Measurements from ENCODE around the gene SC5D. TPM values are rescaled to one million over a fixed set of nuclear protein-coding genes. Genes with fewer than 3 reads are reported as not detected.

Gene SC5D
- total RNA-seq, 1 donor from 2014 or later: 15.7 TPM

DNA sequence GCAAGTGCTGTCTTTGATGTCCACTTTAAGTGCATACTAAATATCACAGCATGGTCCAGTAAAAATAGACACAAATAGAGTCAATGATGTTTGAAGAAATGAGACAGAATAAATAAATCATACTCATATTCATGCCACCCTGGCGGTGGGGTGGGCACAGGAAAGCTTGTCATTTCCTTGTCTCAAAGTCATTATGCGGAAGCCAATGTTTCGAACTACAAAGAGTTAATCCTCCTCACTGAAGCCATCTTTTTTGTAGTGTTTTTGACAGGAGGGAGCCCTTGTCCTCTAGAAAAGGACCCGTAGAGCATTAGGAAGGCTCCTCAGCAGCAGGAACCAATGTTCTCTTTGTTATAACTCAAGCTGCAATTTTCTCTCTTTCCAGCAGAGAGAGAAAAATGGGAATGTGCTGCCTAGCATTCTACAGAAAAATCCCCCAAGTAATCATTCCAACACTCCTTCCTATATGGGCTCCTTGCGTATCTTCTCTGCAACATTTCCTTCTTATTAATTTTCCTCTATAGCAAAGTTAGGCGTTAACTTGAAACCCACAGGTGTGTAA is 30.6 kb downstream of the SC5D start:
- no peak overlapping the region for H3K9ac ChIP-seq (ENCODE audit: low read depth in 1 of 3, low read length in 3 of 3)
- peaks cover under 1 to 8% (median 4%) of the 10 kb centered on the region in 3 donors for H3K27me3 ChIP-seq (ENCODE audit: control insufficient read depth in 3 of 3, insufficient read depth in 3 of 3, low read length in 3 of 3)
- H3K4me3 ChIP-seq (ENCODE audit: low read length in 3 of 3): no peak overlapping the region

GRCh38 chr11:121326230-121326629 is 33.7 kb downstream of the SC5D start:
- Histone ChIP-seq H3K27ac (ENCODE audit: low read depth, low read length) (no peak overlapping the region), H3K36me3 (ENCODE audit: control insufficient read depth in 3 of 3, insufficient read depth in 3 of 3, low read length in 3 of 3) (no peaks in the 10 kb centered on the region), H3K27me3 (ENCODE audit: control insufficient read depth in 3 of 3, insufficient read depth in 3 of 3, low read length in 3 of 3) (peaks cover 7 to 9% (median 8%) of the 10 kb centered on the region in 3 donors), H3K9ac (ENCODE audit: low read depth in 1 of 3, low read length in 3 of 3) (no peak overlapping the region), H3K4me3 (ENCODE audit: low read length in 3 of 3) (no peak overlapping the region), H3K4me1 (ENCODE audit: control insufficient read depth in 3 of 3, insufficient read depth in 3 of 3, low read length in 3 of 3) (no peaks in the 10 kb centered on the region), H3K9me3 (ENCODE audit: control insufficient read depth in 3 of 3, low read length in 3 of 3) (no peaks in the 10 kb centered on the region)

More for the DNA sequence above, 30.6 kb downstream of the SC5D start:
- no peaks in the 10 kb centered on the region for H3K9me3 ChIP-seq (ENCODE audit: control insufficient read depth in 3 of 3, low read length in 3 of 3)
- H3K36me3 ChIP-seq (ENCODE audit: control insufficient read depth in 3 of 3, insufficient read depth in 3 of 3, low read length in 3 of 3): no peaks in the 10 kb centered on the region
- H3K27ac ChIP-seq (ENCODE audit: low read depth, low read length): no peak overlapping the region
- no peaks in the 10 kb centered on the region for H3K4me1 ChIP-seq (ENCODE audit: control insufficient read depth in 3 of 3, insufficient read depth in 3 of 3, low read length in 3 of 3)

GRCh38 chr11:121327553-121327952 is 35.0 kb downstream of the SC5D start:
- no peaks in the 10 kb centered on the region for H3K9me3 ChIP-seq (ENCODE audit: control insufficient read depth in 3 of 3, low read length in 3 of 3)
- H3K4me3 ChIP-seq (ENCODE audit: low read length in 3 of 3): no peak overlapping the region
- H3K27ac ChIP-seq (ENCODE audit: low read depth, low read length): no peak overlapping the region
- no peaks in the 10 kb centered on the region for H3K4me1 ChIP-seq (ENCODE audit: control insufficient read depth in 3 of 3, insufficient read depth in 3 of 3, low read length in 3 of 3)
- no peaks in the 10 kb centered on the region for H3K36me3 ChIP-seq (ENCODE audit: control insufficient read depth in 3 of 3, insufficient read depth in 3 of 3, low read length in 3 of 3)
- no peak overlapping the region for H3K9ac ChIP-seq (ENCODE audit: low read depth in 1 of 3, low read length in 3 of 3)
- H3K27me3 ChIP-seq (ENCODE audit: control insufficient read depth in 3 of 3, insufficient read depth in 3 of 3, low read length in 3 of 3): peaks cover 4 to 14% (median 4%) of the 10 kb centered on the region in 3 donors

DNA sequence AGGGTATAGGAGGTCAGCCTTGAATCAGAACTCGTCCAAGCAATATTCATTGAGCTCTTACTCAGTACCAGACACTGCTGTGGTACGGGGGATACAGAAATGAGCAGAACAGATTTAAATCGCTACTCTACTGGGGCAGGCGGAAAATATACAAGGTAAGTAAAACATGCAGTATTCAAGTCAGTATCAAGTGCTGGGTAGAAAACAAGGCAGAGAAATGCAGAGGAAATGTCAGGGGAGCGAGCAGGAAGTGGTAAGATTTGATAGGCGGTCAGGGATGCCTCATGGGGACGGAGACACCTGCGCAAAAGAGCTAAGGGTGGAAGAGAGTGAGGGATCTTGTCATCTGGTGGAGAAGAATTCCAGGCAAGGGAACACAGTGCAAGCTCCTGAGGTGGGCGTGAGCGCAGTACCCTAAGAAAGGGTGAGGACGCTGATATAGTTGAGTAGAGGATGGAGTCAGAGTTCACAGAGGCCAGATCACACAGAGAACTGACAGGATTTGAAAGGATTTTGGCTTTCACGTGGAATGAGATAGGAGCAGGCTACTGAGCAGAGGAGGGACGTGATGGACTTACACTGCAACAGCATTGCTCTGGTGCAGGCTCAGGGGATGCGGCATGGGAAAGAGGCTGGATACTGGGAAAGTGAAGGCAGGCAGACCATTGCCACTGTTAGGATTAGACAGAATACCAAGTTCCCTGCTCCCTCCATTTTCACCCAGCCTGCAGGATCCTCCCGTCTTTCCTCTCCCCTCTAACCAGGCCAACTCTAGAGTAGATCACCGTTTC is 35.8 kb downstream of the SC5D start:
- no peaks in the 10 kb centered on the region for H3K4me1 ChIP-seq (ENCODE audit: control insufficient read depth in 3 of 3, insufficient read depth in 3 of 3, low read length in 3 of 3)
- H3K36me3 ChIP-seq (ENCODE audit: control insufficient read depth in 3 of 3, insufficient read depth in 3 of 3, low read length in 3 of 3): no peaks in the 10 kb centered on the region

DNA sequence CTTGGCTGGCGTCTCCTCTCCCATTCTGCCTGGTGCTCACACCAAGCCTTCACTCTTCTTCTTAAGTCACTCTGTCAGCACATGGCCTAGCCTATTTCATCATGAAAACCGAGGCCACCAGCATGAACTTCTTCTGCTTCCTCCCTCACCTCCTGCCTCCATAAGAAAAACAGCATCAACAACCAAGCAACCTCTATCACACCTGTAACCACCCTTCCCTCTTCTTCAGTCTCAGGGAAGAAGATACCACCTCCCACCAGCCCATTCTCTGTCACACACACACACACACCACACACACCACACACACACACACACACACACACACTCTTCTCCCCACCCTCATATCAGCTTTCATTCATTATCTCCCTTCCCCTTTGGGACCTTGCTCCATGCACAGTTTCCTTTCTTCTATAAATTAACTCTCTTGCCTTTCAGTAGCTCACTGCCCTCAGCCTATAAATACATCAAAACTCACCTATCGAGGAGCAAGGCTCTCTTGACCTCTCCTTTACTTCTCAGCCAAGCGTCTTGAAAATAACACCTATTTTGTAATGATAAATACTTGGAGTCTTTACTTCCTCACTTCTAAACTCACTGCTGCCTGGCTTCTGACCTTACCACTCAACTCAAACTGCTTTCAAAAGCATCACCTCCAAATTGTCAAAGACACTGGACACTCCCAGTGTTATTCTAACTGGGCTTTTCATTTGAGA is 36.6 kb downstream of the SC5D start:
- Histone ChIP-seq H3K36me3 (ENCODE audit: control insufficient read depth in 3 of 3, insufficient read depth in 3 of 3, low read length in 3 of 3) (no peaks in the 10 kb centered on the region), H3K27me3 (ENCODE audit: control insufficient read depth in 3 of 3, insufficient read depth in 3 of 3, low read length in 3 of 3) (peaks cover 4 to 14% (median 4%) of the 10 kb centered on the region in 3 donors), H3K9me3 (ENCODE audit: control insufficient read depth in 3 of 3, low read length in 3 of 3) (no peaks in the 10 kb centered on the region), H3K9ac (ENCODE audit: low read depth in 1 of 3, low read length in 3 of 3) (no peak overlapping the region), H3K27ac (ENCODE audit: low read depth, low read length) (no peak overlapping the region), H3K4me1 (ENCODE audit: control insufficient read depth in 3 of 3, insufficient read depth in 3 of 3, low read length in 3 of 3) (no peaks in the 10 kb centered on the region), H3K4me3 (ENCODE audit: low read length in 3 of 3) (no peak overlapping the region)

More for the DNA sequence above, 35.8 kb downstream of the SC5D start:
- Histone ChIP-seq H3K9ac (ENCODE audit: low read depth in 1 of 3, low read length in 3 of 3) (no peak overlapping the region), H3K9me3 (ENCODE audit: control insufficient read depth in 3 of 3, low read length in 3 of 3) (no peaks in the 10 kb centered on the region), H3K4me3 (ENCODE audit: low read length in 3 of 3) (no peak overlapping the region), H3K27me3 (ENCODE audit: control insufficient read depth in 3 of 3, insufficient read depth in 3 of 3, low read length in 3 of 3) (peaks cover 4 to 14% (median 4%) of the 10 kb centered on the region in 3 donors), H3K27ac (ENCODE audit: low read depth, low read length) (no peak overlapping the region)

DNA sequence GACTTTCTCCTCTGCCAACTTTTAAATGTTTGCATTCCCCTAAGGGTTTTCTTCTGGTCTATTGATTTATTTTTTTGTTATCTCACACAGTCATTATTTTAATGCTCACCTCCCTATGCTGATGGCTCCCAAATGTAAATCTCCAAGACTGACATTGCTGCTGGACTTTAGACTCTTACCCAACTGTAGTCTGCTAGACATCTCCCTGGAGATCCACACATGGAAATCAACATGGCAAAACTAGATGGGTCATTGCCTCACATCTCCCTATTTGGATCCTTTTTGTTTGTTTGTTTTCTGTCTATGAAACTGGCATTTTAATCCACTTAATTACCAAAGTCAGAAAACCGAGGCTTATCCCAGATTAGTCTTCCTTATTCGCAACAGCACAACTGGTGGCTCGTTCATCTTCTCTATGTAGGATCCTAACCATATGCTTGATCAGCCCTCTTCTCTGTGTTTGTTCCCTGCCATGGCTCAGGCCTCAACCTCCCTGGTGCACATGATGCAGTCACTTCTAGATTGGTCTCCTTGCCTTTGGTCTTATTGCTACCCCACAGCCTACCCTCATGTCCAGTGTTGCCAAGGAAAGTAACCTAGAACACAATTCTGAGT is 37.3 kb downstream of the SC5D start:
- Histone ChIP-seq H3K36me3 (ENCODE audit: control insufficient read depth in 3 of 3, insufficient read depth in 3 of 3, low read length in 3 of 3) (no peaks in the 10 kb centered on the region), H3K9me3 (ENCODE audit: control insufficient read depth in 3 of 3, low read length in 3 of 3) (no peaks in the 10 kb centered on the region), H3K27me3 (ENCODE audit: control insufficient read depth in 3 of 3, insufficient read depth in 3 of 3, low read length in 3 of 3) (peaks cover 4 to 14% (median 4%) of the 10 kb centered on the region in 3 donors), H3K4me3 (ENCODE audit: low read length in 3 of 3) (no peak overlapping the region), H3K9ac (ENCODE audit: low read depth in 1 of 3, low read length in 3 of 3) (no peak overlapping the region), H3K27ac (ENCODE audit: low read depth, low read length) (no peak overlapping the region), H3K4me1 (ENCODE audit: control insufficient read depth in 3 of 3, insufficient read depth in 3 of 3, low read length in 3 of 3) (no peaks in the 10 kb centered on the region)

DNA sequence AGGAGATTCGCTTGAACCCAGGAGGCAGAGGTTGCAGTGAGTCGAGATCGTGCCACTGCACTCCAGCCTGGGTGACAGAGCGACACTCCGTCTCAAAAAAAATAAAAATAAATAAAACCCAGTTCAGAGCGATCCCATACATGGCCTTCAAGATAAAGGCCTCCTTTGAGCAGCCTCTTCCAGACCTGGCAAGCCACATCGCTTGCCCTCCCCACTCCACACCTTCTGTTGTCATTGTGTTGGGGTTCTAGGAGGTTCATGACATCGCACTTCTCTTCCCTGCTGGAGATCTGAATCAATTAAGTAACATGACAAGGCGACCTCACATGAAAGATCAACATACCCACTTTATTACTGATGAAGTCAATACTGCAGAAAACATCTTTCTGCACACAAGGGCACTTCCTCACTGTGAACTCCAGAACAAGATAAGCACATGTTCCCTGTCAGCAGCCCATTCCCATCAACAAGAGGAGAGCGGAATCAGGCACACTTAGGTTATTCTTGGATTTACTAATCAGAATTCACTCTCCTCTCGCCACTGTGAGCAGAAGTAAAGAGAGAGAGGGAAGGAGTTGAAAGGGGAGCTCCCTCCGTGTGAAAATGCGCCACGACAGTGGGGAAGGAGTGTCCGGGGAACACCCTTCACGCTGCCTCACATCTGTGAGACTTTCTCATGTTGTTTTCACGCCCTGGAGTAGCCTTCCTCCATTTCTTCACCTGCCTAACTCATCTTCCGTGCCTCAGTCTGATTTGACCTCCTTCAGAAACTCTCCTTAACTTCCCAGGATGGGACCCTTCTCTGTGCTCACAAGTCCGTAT is 38.3 kb downstream of the SC5D start:
- no peak overlapping the region for H3K9ac ChIP-seq (ENCODE audit: low read depth in 1 of 3, low read length in 3 of 3)
- H3K27ac ChIP-seq (ENCODE audit: low read depth, low read length): no peak overlapping the region
- H3K4me3 ChIP-seq (ENCODE audit: low read length in 3 of 3): no peak overlapping the region

GRCh38 chr11:121334973-121335710 is 42.6 kb downstream of the SC5D start:
- H3K4me1 ChIP-seq (ENCODE audit: control insufficient read depth in 3 of 3, insufficient read depth in 3 of 3, low read length in 3 of 3): peaks cover 5 to 11% (median 5%) of the 10 kb centered on the region in 3 donors
- H3K9me3 ChIP-seq (ENCODE audit: control insufficient read depth in 3 of 3, low read length in 3 of 3): no peaks in the 10 kb centered on the region

More for the DNA sequence above, 38.3 kb downstream of the SC5D start:
- Histone ChIP-seq H3K9me3 (ENCODE audit: control insufficient read depth in 3 of 3, low read length in 3 of 3) (no peaks in the 10 kb centered on the region), H3K27me3 (ENCODE audit: control insufficient read depth in 3 of 3, insufficient read depth in 3 of 3, low read length in 3 of 3) (peaks cover 4 to 14% (median 11%) of the 10 kb centered on the region in 3 donors), H3K36me3 (ENCODE audit: control insufficient read depth in 3 of 3, insufficient read depth in 3 of 3, low read length in 3 of 3) (no peaks in the 10 kb centered on the region), H3K4me1 (ENCODE audit: control insufficient read depth in 3 of 3, insufficient read depth in 3 of 3, low read length in 3 of 3) (no peaks in the 10 kb centered on the region)

More at GRCh38 chr11:121334973-121335710, 42.6 kb downstream of the SC5D start:
- no peak overlapping the region for H3K27ac ChIP-seq (ENCODE audit: low read depth, low read length)
- no peaks in the 10 kb centered on the region for H3K36me3 ChIP-seq (ENCODE audit: control insufficient read depth in 3 of 3, insufficient read depth in 3 of 3, low read length in 3 of 3)
- peaks cover 0 to 15% (median 15%) of the 10 kb centered on the region in 3 donors for H3K27me3 ChIP-seq (ENCODE audit: control insufficient read depth in 3 of 3, insufficient read depth in 3 of 3, low read length in 3 of 3)
- no peak overlapping the region for H3K9ac ChIP-seq (ENCODE audit: low read depth in 1 of 3, low read length in 3 of 3)
- no peak overlapping the region for H3K4me3 ChIP-seq (ENCODE audit: low read length in 3 of 3)
